HepG2 (cell line): Measurements from ENCODE around the gene C9orf78. TPM values are rescaled to one million over a fixed set of nuclear protein-coding genes. Genes with fewer than 3 reads are reported as not detected.
A peak's percentile ranks its signal among the peaks of the same experiment; 100 is the strongest.

ENCODE experiments used
- BORCS8-MEF2B ChIP-seq: sonication (generic); formaldehyde crosslinking; IDR thresholded peaks from 2 replicates; pipeline ENCODE4 v1.8.0; 2022; ENCODE audit warnings: mild to moderate bottlenecking, missing genetic modification reagents
- HHEX ChIP-seq: IDR thresholded peaks from 2 replicates; pipeline ENCODE4 v1.6.1; 2016; ENCODE audit warnings: control low read depth
- NFIB ChIP-seq: sonication (generic); formaldehyde crosslinking; IDR thresholded peaks from 2 replicates; pipeline ENCODE4 v1.9.0; 2021; ENCODE audit warnings: missing genetic modification reagents, mild to moderate bottlenecking, borderline replicate concordance
- NPAS2 ChIP-seq: sonication (generic); formaldehyde crosslinking; IDR thresholded peaks from 2 replicates; pipeline ENCODE4 v1.8.0; 2022; ENCODE audit warnings: mild to moderate bottlenecking, missing genetic modification reagents, borderline replicate concordance
- PHB2 ChIP-seq: fragments of 450-650 bp; IDR thresholded peaks from 2 replicates; pipeline ENCODE4 v1.6.1; 2018; ENCODE audit not compliant: partially characterized antibody
- PHF21A ChIP-seq: sonication (generic); formaldehyde crosslinking; IDR thresholded peaks from 2 replicates; pipeline ENCODE4 v1.5.0; 2020; ENCODE audit warnings: mild to moderate bottlenecking, missing genetic modification reagents
- TRIM24 ChIP-seq: sonication (generic); formaldehyde crosslinking; IDR thresholded peaks from 2 replicates; pipeline ENCODE4 v1.8.0; 2022; ENCODE audit warnings: mild to moderate bottlenecking, missing genetic modification reagents
- ZIK1 ChIP-seq: sonication (generic); formaldehyde crosslinking; IDR thresholded peaks from 2 replicates; pipeline ENCODE4 v1.5.0; 2020; ENCODE audit warnings: mild to moderate bottlenecking, low read depth, missing genetic modification reagents, borderline replicate concordance
- ZNF282 ChIP-seq: fragments of 450-650 bp; IDR thresholded peaks from 2 replicates; pipeline ENCODE4 v1.6.1; 2018; ENCODE audit not compliant: partially characterized antibody
- ZNF468 ChIP-seq: sonication (generic); formaldehyde crosslinking; IDR thresholded peaks from 2 replicates; pipeline ENCODE4 v1.8.0; 2022; ENCODE audit warnings: mild to moderate bottlenecking, moderate library complexity, missing genetic modification reagents
- ZNF782 ChIP-seq: sonication (generic); formaldehyde crosslinking; IDR thresholded peaks from 2 replicates; pipeline ENCODE4 v1.4.0; 2020; ENCODE audit warnings: missing genetic modification reagents, mild to moderate bottlenecking, borderline replicate concordance
- ZNF841 ChIP-seq: sonication (generic); formaldehyde crosslinking; IDR thresholded peaks from 2 replicates; pipeline ENCODE4 v1.8.1; 2023; ENCODE audit warnings: missing genetic modification reagents, borderline replicate concordance
- polyA plus RNA-seq, 8 experiments: library from polyadenylated mRNA; depleted of rRNA in 3 of 8; stranded (reverse) in 7 of 8; unstranded in 1 of 8; fragments of >200 nt; fragmentation: Illumina TruSeq in 4 of 8; extraction: Trizol in 4 of 8; gene quantifications; 2 replicates each; pipeline versions ENCODE4 v1.2.1 to v1.2.3, GENCODE V29; 2011 to 2016; ENCODE audit warnings: low read depth in 4 of 8, missing spikeins in 1 of 8, mixed read lengths in 1 of 8; ENCODE audit not compliant: insufficient read depth in 1 of 8
- total RNA-seq, 5 experiments: library from RNA; depleted of rRNA; stranded (reverse); fragments of >200 nt; fragmentation: Illumina TruSeq; extraction: Trizol; gene quantifications; 2 replicates each; pipeline ENCODE4 v1.2.3, GENCODE V29; 2016; ENCODE audit warnings: low read depth in 1 of 5
- TF ChIP-seq, protein P1 (sequence below): sonication (generic); formaldehyde crosslinking; IDR thresholded peaks from 2 replicates; pipeline ENCODE4 v1.9.0; 2021; ENCODE audit warnings: missing genetic modification reagents, borderline replicate concordance
- TF ChIP-seq, protein P2 (sequence below): sonication (generic); formaldehyde crosslinking; IDR thresholded peaks from 2 replicates; pipeline ENCODE4 v1.4.0; 2020; ENCODE audit warnings: mild to moderate bottlenecking, missing genetic modification reagents
- TF ChIP-seq, protein P3 (sequence below): sonication (generic); formaldehyde crosslinking; IDR thresholded peaks from 2 replicates; pipeline ENCODE4 v1.4.0; 2020; ENCODE audit warnings: missing genetic modification reagents
- TF ChIP-seq, protein P4 (sequence below): IDR thresholded peaks from 2 replicates; pipeline ENCODE4 v1.4.0; 2020; ENCODE audit warnings: mild to moderate bottlenecking, missing genetic modification reagents

The C9orf78 gene
- total and polyA plus RNA-seq, 2 of the 13 experiments (the other 11 are each of a cell fraction or from before 2014, with no cell fraction given): 18.4 to 35.5 TPM

DNA sequence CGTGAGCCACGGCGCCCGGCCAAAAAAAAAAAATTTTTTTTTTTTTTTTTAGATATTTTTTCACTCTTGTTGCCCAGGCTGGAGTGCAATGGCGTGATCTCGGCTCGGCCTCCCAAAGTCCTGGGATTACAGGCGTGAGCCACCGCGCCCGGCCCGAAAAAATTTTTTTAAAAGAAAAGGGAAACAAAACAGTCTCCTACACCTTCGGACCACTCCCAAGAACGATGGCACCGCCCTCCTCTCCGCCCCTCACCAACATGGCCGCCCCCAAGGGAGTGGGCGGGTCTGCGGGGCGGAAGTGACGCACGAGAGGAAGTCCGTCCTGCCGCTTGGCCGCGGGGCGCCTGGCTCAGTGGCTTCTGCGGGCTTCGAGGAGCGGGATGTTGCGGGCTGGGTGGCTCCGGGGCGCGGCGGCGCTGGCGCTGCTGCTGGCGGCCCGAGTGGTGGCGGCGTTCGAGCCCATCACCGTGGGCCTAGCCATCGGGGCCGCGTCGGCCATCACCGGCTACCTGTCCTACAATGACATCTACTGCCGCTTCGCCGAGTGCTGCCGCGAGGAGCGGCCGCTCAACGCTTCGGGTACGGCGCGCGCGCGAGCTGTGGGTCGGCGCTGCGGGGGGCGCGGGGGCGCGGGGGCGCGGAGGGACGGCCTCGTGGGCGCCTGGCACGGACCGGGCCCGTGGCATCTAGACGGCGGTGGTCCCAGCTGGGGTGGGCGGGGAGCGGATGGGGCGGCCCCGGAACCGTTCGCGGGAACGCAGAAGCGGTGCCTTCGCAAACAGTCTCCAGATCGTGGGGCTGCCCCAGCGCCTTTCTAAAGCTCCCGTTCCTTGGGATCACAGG is 32.0 kb downstream of the C9orf78 start, which contains the start of gene TOR1B (continued):
- TF ChIP-seq, protein P1, sequence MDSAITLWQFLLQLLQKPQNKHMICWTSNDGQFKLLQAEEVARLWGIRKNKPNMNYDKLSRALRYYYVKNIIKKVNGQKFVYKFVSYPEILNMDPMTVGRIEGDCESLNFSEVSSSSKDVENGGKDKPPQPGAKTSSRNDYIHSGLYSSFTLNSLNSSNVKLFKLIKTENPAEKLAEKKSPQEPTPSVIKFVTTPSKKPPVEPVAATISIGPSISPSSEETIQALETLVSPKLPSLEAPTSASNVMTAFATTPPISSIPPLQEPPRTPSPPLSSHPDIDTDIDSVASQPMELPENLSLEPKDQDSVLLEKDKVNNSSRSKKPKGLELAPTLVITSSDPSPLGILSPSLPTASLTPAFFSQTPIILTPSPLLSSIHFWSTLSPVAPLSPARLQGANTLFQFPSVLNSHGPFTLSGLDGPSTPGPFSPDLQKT (CRISPR knock-in tag): no peak
- no peak for TF ChIP-seq NPAS2 (CRISPR knock-in tag)
- TF ChIP-seq, protein P2, sequence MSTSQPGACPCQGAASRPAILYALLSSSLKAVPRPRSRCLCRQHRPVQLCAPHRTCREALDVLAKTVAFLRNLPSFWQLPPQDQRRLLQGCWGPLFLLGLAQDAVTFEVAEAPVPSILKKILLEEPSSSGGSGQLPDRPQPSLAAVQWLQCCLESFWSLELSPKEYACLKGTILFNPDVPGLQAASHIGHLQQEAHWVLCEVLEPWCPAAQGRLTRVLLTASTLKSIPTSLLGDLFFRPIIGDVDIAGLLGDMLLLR (CRISPR knock-in tag): peak; percentile 60; the same call in 1 of the 2 replicates
- no peak for TF ChIP-seq PHB2
- TF ChIP-seq ZIK1 (CRISPR knock-in tag): peak; percentile 53; the same call in 1 of the 2 replicates
- TF ChIP-seq ZNF282: no peak
- no peak for TF ChIP-seq HHEX (CRISPR knock-in tag)
- TF ChIP-seq NFIB (CRISPR knock-in tag): no peak
- no peak for TF ChIP-seq TRIM24
- no peak for TF ChIP-seq ZNF468 (CRISPR knock-in tag)
- TF ChIP-seq, protein P3, sequence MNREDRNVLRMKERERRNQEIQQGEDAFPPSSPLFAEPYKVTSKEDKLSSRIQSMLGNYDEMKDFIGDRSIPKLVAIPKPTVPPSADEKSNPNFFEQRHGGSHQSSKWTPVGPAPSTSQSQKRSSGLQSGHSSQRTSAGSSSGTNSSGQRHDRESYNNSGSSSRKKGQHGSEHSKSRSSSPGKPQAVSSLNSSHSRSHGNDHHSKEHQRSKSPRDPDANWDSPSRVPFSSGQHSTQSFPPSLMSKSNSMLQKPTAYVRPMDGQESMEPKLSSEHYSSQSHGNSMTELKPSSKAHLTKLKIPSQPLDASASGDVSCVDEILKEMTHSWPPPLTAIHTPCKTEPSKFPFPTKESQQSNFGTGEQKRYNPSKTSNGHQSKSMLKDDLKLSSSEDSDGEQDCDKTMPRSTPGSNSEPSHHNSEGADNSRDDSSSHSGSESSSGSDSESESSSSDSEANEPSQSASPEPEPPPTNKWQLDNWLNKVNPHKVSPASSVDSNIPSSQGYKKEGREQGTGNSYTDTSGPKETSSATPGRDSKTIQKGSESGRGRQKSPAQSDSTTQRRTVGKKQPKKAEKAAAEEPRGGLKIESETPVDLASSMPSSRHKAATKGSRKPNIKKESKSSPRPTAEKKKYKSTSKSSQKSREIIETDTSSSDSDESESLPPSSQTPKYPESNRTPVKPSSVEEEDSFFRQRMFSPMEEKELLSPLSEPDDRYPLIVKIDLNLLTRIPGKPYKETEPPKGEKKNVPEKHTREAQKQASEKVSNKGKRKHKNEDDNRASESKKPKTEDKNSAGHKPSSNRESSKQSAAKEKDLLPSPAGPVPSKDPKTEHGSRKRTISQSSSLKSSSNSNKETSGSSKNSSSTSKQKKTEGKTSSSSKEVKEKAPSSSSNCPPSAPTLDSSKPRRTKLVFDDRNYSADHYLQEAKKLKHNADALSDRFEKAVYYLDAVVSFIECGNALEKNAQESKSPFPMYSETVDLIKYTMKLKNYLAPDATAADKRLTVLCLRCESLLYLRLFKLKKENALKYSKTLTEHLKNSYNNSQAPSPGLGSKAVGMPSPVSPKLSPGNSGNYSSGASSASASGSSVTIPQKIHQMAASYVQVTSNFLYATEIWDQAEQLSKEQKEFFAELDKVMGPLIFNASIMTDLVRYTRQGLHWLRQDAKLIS: no peak
- TF ChIP-seq BORCS8-MEF2B (CRISPR knock-in tag): no peak
- TF ChIP-seq PHF21A (CRISPR knock-in tag): peak; percentile 53; the same call in 1 of the 2 replicates
- no peak for TF ChIP-seq ZNF782
- no peak for TF ChIP-seq ZNF841 (CRISPR knock-in tag)
- TF ChIP-seq, protein P4, sequence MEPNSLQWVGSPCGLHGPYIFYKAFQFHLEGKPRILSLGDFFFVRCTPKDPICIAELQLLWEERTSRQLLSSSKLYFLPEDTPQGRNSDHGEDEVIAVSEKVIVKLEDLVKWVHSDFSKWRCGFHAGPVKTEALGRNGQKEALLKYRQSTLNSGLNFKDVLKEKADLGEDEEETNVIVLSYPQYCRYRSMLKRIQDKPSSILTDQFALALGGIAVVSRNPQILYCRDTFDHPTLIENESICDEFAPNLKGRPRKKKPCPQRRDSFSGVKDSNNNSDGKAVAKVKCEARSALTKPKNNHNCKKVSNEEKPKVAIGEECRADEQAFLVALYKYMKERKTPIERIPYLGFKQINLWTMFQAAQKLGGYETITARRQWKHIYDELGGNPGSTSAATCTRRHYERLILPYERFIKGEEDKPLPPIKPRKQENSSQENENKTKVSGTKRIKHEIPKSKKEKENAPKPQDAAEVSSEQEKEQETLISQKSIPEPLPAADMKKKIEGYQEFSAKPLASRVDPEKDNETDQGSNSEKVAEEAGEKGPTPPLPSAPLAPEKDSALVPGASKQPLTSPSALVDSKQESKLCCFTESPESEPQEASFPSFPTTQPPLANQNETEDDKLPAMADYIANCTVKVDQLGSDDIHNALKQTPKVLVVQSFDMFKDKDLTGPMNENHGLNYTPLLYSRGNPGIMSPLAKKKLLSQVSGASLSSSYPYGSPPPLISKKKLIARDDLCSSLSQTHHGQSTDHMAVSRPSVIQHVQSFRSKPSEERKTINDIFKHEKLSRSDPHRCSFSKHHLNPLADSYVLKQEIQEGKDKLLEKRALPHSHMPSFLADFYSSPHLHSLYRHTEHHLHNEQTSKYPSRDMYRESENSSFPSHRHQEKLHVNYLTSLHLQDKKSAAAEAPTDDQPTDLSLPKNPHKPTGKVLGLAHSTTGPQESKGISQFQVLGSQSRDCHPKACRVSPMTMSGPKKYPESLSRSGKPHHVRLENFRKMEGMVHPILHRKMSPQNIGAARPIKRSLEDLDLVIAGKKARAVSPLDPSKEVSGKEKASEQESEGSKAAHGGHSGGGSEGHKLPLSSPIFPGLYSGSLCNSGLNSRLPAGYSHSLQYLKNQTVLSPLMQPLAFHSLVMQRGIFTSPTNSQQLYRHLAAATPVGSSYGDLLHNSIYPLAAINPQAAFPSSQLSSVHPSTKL (CRISPR knock-in tag): no peak
